Cardiac ventricle fibroblast (primary cell): ENCODE results near the gene NKX2-3. TPM values are rescaled to one million over a fixed set of nuclear protein-coding genes. Genes with fewer than 3 reads are reported as not detected.

Source experiments
- total RNA-seq: library from RNA; depleted of rRNA; stranded (reverse); fragments of >200 nt; gene quantifications from 2 replicates; pipeline ENCODE4 v1.2.3, GENCODE V29; 2015

The NKX2-3 gene
- total RNA-seq: not detected in 2 replicates

DNA sequence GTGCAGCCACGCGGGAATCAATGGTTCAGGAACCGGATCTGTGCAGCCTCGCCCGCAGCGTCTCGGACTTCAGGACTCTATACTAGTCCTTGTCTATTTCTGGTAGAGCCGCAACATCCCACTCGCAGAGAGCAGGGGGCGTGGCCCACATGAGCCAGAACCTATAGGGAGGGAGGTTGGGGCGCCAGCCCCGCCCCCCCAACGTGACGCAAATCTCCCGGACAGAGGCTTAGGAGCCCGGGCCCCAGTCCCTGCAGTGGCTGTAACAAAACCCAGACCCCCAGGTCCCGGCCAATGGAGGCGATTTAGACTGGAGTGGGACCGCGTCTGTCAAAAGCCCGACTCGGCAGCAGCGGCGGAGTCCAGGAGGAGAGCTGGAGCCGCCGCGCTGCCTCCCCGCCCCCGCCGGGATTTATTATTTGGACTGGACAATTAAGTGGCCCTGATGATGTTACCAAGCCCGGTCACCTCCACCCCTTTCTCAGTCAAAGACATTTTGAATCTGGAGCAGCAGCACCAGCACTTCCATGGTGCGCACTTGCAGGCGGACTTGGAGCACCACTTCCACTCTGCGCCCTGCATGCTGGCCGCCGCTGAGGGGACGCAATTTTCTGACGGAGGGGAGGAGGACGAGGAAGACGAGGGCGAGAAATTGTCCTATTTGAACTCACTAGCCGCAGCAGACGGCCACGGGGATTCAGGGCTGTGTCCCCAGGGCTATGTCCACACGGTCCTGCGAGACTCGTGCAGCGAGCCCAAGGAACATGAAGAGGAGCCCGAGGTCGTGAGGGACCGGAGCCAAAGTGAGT is at the start of gene NKX2-3:
Gene NKX2-3, plus strand, starts transcription at position 256 of the 809 bp plus-strand sequence. Its CDS starts 190 bp downstream, at position 446.

Other genes with a start within 250 kb of the NKX2-3 start
- gene CNNM1, start 203.6 kb upstream of the NKX2-3 start, total RNA-seq: 0.05 and 0.06 TPM in 2 replicates
- 8.9 and 15.8 TPM in 2 replicates for gene GOT1, start 102.3 kb upstream of the NKX2-3 start, total RNA-seq
- gene SLC25A28, start 87.5 kb downstream of the NKX2-3 start, total RNA-seq: 5.2 and 8.6 TPM in 2 replicates
- 6.6 TPM in 2 replicates for gene ENTPD7, start 126.6 kb downstream of the NKX2-3 start, total RNA-seq
- gene COX15, start 199.2 kb downstream of the NKX2-3 start, total RNA-seq: 26.8 and 28.9 TPM in 2 replicates
- 20.9 and 22.0 TPM in 2 replicates for gene CUTC, start 199.3 kb downstream of the NKX2-3 start, total RNA-seq
- 1.4 and 1.8 TPM in 2 replicates for gene ABCC2, start 249.7 kb downstream of the NKX2-3 start, total RNA-seq